ENCODE data around the gene KIF9.
"Not testable (repeated sequence)": the region's sequence is repeated elsewhere in the genome, so short reads cannot be mapped to it uniquely, and the experiment has no call there.

The KIF9 gene

GRCh38 chr3:47225310-47225906, 57.2 kb downstream of the KIF9 start:
- Histone ChIP-seq H3K9me3 (ENCODE audit: severe bottlenecking) (no peaks in the 10 kb centered on the region), H3K27ac (ENCODE audit: poor library complexity, severe bottlenecking) (no peak overlapping the region), H3K36me3 (ENCODE audit: low read depth) (no peaks in the 10 kb centered on the region), H3K4me3 (ENCODE audit: severe bottlenecking) (no peak overlapping the region), H3K27me3 (ENCODE audit: insufficient read depth, poor library complexity, severe bottlenecking) (no peaks in the 10 kb centered on the region), H3K4me1 (ENCODE audit: insufficient read depth, poor library complexity, severe bottlenecking) (no peaks in the 10 kb centered on the region)
- DNase-seq (ENCODE audit: low spot score) = no peak
- TF ChIP-seq, protein P1, sequence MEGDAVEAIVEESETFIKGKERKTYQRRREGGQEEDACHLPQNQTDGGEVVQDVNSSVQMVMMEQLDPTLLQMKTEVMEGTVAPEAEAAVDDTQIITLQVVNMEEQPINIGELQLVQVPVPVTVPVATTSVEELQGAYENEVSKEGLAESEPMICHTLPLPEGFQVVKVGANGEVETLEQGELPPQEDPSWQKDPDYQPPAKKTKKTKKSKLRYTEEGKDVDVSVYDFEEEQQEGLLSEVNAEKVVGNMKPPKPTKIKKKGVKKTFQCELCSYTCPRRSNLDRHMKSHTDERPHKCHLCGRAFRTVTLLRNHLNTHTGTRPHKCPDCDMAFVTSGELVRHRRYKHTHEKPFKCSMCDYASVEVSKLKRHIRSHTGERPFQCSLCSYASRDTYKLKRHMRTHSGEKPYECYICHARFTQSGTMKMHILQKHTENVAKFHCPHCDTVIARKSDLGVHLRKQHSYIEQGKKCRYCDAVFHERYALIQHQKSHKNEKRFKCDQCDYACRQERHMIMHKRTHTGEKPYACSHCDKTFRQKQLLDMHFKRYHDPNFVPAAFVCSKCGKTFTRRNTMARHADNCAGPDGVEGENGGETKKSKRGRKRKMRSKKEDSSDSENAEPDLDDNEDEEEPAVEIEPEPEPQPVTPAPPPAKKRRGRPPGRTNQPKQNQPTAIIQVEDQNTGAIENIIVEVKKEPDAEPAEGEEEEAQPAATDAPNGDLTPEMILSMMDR (IDR thresholded peaks at IDR 0.05; ENCODE audit: poor library complexity, severe bottlenecking) = no peak
- ATAC-seq (ENCODE audit: low read depth) = no peak

DNA sequence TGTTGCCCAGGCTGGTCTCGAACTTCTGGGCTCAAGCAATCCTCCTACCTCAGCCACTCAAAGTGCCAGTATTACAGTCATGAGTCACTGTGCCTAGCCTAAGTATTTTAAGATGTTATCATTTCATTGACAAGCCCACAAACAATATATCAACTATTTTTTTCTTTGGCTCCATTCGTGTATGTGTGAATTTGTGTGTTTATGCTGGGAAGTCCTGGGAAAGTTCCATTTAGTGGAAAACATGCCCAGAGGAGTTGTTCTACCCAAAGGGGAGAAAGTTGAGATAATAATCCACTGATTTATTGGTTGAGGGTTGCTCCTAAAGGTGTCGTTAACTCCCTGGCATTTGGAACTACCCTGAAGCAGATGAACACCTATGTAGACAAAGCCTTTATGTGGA, 58.8 kb downstream of the KIF9 start:
- no peak overlapping the region for H3K27ac ChIP-seq (ENCODE audit: poor library complexity, severe bottlenecking)
- H3K9me3 ChIP-seq (ENCODE audit: severe bottlenecking) = no peaks in the 10 kb centered on the region
- no peak for DNase-seq (ENCODE audit: low spot score)
- ATAC-seq (ENCODE audit: low read depth) = no peak
- TF ChIP-seq, protein P1 (IDR thresholded peaks at IDR 0.05; ENCODE audit: poor library complexity, severe bottlenecking) = no peak
- no peaks in the 10 kb centered on the region for H3K27me3 ChIP-seq (ENCODE audit: insufficient read depth, poor library complexity, severe bottlenecking)
- H3K36me3 ChIP-seq (ENCODE audit: low read depth) = no peaks in the 10 kb centered on the region
- no peaks in the 10 kb centered on the region for H3K4me1 ChIP-seq (ENCODE audit: insufficient read depth, poor library complexity, severe bottlenecking)
- no peak overlapping the region for H3K4me3 ChIP-seq (ENCODE audit: severe bottlenecking)

DNA sequence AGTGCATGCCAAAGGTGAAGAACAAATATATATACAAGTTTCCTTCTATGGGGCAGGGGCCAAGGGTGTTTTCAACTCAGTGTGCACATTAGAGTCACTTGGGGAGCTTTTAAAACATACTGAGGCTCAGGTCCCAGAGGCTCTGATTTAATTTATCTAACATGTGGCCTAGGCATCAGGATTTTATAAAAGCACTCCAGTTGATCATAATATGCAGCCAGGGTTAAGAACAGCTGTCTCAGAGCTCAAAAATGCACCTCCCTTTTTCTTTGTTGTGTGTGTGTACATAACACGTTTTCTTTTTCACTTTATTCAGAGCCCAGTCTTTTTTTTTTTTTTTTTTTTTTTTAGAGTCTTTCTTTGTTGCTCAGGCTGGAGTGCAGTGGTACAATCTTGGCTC, 60.8 kb downstream of the KIF9 start:
- H3K4me3 ChIP-seq (ENCODE audit: severe bottlenecking) = no peak overlapping the region
- TF ChIP-seq, protein P1 (IDR thresholded peaks at IDR 0.05; ENCODE audit: poor library complexity, severe bottlenecking) = no peak

DNA sequence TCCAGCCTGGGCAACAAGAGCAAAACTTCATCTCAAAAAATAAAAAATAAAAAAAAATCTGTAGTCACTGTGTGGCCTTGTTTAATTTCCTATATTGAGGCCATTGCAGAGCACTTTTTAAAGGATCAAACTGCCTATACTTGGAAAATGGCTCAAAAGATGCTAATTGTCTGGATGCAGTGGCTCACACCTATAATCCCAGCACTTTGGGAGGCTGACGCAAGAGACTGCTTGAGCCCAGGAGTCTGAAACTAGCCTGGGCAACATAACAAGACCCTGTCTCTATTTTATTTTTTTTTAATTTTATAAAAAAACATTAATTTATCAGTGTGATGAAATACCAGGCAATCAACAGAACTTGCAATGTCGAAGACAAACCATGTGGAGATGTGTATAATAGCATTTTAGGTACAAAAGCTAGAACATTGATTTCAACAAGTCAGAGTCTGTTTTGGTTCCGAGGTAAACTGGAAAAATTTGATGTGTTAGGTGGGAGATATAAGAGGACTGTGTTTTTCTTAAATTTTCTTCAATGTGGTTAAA, 71.7 kb downstream of the KIF9 start:
- H3K9me3 ChIP-seq (ENCODE audit: severe bottlenecking) = no peaks in the 10 kb centered on the region
- DNase-seq (ENCODE audit: low spot score) = no peak
- H3K4me3 ChIP-seq (ENCODE audit: severe bottlenecking) = no peak overlapping the region
- no peak overlapping the region for H3K27ac ChIP-seq (ENCODE audit: poor library complexity, severe bottlenecking)
- no peaks in the 10 kb centered on the region for H3K27me3 ChIP-seq (ENCODE audit: insufficient read depth, poor library complexity, severe bottlenecking)
- H3K36me3 ChIP-seq (ENCODE audit: low read depth) = no peaks in the 10 kb centered on the region
- TF ChIP-seq, protein P1 (IDR thresholded peaks at IDR 0.05; ENCODE audit: poor library complexity, severe bottlenecking) = no peak
- no peak for ATAC-seq (ENCODE audit: low read depth)
- H3K4me1 ChIP-seq (ENCODE audit: insufficient read depth, poor library complexity, severe bottlenecking) = no peaks in the 10 kb centered on the region

More for the DNA sequence above, 60.8 kb downstream of the KIF9 start:
- DNase-seq (ENCODE audit: low spot score) (no peak), ATAC-seq (ENCODE audit: low read depth) (no peak)
- no peaks in the 10 kb centered on the region for H3K36me3 ChIP-seq (ENCODE audit: low read depth)
- H3K27me3 ChIP-seq (ENCODE audit: insufficient read depth, poor library complexity, severe bottlenecking) = no peaks in the 10 kb centered on the region
- H3K4me1 ChIP-seq (ENCODE audit: insufficient read depth, poor library complexity, severe bottlenecking) = no peaks in the 10 kb centered on the region
- no peak overlapping the region for H3K27ac ChIP-seq (ENCODE audit: poor library complexity, severe bottlenecking)
- no peaks in the 10 kb centered on the region for H3K9me3 ChIP-seq (ENCODE audit: severe bottlenecking)

DNA sequence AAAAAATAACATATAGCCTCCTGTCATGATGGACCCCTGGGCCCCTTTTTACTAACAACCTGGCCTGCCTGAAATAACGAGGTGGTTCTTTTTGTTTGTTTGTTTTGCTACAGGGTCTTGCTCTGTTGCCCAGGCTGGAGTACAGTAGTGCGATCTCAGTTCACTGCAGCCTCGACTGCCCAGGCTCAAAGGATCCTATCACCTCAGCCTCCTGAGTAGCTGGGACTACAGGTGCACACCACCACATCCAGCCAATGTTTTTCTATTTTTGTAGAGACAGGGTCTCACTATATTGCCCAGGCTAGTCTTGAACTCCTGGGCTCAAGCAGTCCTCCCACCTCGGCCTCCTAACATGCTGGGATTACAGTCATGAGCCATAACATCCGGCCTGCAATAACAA, 76.6 kb downstream of the KIF9 start:
- not testable (repeated sequence) for H3K9me3 ChIP-seq (ENCODE audit: severe bottlenecking); H3K27ac ChIP-seq (ENCODE audit: poor library complexity, severe bottlenecking); H3K27me3 ChIP-seq (ENCODE audit: insufficient read depth, poor library complexity, severe bottlenecking); H3K4me1 ChIP-seq (ENCODE audit: insufficient read depth, poor library complexity, severe bottlenecking); H3K36me3 ChIP-seq (ENCODE audit: low read depth); ATAC-seq (ENCODE audit: low read depth); DNase-seq (ENCODE audit: low spot score); H3K4me3 ChIP-seq (ENCODE audit: severe bottlenecking)

Measured in RWPE2 (cell line).